NCI-H187 treated with DMSO at 0.1 percent for 48 hours (cell line): Measurements from ENCODE around the gene NME3.

Experiments
- DNase-seq: peaks from one replicate; lab custom pipeline; 2025; lab: John Stamatoyannopoulos, UW

The NME3 gene

DNA sequence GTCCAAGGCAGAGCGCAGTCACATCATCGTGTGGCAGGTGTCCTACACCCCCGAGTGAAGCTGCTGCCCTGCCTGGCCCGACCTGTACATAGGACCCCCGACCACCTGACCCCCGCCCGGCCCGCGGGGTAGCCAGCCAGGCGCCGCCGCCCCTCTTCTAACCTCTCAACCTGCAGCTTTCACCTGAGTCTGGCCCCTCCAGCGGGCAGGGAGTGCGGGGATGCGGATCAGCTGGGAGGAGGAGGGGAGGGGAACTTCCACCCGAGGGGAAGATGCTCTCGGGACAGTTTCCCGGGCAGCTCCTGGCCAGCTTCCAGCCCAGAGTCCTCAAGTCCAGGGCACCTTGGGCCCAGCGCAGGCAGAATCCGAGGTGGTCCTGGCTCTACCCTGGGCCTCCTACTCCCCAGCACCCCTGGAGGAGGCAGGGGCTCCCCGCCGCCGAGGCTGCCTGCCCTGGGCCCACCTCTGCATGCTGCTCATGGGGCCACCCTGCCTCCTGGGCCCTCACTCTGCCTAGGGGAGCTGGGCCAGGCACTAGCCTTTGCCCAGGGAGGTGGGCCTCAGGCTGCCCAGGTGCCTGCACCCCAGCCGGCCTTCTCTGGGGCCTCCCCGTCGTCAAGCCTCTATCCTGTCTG, 2.5 kb downstream of the NME3 start:
- no peak for DNase-seq

DNA sequence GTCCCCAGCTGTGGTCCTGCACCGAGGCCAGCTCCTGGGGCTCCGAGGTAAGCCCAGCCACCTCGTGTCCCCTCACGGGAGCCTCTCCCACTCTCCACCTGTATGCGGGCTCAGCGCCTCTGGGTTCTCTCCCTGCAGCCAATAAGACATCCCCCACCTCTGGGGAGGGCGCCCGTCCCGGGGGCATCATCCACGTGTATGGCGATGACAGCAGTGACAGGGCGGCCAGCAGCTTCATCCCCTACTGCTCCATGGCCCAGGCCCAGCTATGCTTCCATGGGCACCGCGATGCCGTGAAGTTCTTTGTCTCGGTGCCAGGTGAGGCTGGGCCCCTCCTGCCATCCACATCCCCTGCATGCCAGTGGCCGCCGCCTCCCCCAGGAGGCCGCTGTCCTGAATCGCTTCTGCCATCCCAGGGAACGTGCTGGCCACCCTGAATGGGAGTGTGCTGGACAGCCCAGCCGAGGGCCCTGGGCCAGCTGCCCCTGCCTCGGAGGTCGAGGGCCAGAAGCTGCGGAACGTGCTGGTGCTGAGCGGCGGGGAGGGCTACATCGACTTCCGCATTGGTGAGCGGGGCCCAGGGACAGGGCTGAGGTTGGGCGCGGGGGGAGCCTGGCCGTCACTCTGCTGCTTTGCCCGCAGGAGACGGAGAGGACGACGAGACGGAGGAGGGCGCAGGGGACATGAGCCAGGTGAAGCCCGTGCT, 3.1 kb downstream of the NME3 start:
- no peak for DNase-seq

DNA sequence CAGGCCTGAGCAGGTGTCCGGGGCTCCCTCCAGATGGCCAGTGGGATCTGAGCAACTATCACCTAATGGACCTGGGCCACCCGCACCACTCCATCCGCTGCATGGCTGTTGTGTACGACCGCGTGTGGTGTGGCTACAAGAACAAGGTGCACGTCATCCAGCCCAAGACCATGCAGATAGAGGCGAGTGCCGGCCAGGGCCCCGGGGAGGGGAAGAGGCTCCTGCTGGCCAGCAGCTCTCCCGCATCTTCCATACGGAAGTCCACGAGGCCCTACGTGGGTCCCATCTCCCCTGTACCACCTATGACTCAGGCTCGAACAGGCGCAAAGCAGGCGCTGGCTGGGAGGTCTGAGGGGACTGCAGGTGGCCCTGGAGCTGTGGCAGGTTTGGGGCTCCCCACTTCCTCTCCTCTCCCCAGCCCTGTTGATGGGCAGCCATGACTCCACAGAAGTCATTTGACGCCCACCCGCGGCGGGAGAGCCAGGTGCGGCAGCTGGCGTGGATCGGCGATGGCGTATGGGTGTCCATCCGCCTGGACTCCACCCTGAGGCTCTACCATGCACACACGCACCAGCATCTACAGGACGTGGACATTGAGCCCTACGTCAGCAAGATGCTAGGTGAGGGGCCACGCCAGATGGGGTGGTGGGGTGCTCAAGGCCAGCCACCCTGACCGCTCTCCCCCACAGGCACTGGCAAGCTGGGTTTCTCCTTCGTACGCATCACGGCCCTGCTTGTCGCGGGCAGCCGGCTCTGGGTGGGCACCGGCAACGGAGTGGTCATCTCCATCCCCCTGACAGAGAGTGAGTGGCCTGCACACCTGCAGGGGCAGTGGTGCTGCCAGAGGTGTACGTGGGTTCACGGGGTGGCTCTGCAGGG, 4.0 kb downstream of the NME3 start:
- DNase-seq = no peak

DNA sequence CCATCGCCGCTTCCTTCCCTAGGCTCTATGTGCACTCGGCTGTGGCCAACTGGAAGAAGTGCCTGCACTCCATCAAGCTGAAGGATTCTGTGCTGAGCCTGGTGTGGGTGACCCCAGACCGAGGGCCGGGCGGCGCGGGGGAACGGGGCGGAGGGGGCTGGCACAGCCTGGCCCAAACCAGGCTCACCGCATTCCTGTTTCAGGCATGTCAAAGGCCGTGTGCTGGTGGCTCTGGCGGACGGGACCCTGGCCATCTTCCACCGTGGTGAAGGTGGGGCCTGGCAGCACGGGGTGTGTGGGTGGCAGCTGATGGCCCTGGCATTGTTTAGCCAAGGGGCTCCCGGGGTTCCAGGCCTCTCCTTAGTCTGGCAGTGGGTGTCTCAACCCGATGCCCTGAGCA, 4.6 kb downstream of the NME3 start:
- DNase-seq = no peak

DNA sequence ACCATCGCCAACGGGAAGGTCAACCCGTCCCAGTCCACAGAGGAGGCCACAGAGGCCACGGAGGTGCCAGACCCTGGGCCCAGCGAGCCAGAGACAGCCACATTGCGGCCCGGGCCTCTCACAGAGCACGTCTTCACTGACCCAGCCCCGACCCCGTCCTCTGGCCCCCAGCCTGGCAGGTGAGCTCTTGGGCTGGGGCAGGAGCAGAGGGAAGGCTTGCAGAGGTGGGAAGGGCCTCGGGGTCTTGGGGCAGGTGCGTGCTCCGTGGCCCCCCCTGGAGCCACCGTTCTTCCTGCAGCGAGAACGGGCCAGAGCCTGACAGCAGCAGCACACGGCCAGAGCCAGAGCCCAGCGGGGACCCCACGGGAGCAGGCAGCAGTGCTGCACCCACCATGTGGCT, 5.1 kb downstream of the NME3 start:
- no peak for DNase-seq

DNA sequence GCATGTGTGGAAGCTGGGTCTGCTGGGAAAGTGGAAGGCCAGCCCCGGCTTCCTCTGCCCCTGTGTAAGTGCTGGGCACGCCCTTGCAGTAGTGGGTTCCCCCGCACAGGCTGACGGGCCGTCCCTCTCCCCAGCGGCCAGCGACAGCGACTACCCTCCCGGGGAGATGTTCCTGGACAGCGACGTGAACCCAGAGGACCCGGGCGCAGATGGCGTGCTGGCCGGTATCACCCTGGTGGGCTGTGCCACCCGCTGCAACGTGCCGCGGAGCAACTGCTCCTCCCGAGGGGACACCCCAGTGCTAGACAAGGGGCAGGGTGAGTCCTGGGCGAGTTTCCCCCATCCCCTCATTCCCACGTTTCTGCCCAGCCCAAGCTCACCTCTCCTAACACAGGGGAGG, 5.5 kb downstream of the NME3 start:
- DNase-seq = no peak

DNA sequence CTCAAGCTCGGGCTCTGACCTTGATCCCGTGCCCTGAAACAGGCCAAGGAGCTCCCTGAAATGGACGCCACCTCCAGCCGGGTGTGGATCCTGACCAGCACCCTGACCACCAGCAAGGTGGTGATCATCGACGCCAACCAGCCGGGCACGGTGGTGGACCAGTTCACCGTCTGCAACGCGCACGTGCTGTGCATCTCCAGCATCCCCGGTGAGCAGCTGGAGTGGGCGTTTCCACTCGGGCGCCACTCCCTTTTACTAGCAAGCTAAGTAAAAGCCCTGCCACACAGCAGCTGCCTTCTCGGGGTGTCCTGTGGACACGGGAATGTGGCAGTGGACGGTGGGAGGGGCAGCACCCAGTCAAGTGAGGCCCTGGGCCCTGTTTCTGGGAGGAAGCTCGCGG, 6.4 kb downstream of the NME3 start:
- no peak for DNase-seq

DNA sequence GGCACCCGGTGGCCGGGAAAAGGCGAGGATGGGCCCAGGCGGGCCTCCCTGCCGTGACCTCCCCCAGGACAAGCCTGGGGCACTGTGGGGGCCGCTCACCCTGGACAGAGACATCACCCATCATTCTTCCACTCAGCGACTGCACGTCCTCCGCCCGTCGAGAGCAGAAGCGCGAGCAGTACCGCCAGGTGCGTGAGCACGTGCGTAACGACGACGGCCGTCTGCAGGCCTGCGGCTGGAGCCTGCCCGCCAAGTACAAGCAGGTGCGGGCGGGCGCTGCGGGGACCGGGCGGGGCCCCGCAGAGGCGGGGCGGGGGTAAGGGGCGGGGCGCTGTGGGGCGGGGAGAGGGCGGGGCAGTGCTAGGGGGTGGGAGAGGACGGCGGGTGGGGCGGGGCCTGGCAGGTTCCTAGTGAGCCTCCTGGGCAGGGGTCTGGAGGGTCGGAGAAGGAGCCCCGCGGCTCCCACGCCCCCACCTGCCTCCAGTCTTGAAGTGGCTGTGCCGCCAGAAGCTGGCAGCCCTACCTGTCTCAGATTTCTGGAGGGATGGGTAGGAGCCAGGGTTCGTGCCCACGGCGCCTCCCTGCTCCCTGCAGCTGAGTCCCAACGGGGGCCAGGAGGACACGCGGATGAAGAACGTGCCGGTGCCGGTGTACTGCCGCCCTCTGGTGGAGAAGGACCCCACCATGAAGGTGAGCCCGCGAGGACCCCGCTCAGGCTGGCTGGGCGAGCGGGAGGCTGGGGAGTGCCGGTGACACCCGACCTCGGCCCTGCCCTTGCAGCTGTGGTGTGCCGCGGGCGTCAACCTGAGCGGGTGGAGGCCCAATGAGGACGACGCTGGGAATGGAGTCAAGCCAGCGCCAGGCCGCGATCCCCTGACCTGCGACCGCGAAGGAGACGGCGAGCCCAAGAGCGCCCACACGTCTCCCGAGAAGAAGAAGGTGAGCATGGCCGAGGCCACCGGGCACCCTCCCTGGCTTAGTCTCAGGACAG, 7.5 kb downstream of the NME3 start:
- no peak for DNase-seq

DNA sequence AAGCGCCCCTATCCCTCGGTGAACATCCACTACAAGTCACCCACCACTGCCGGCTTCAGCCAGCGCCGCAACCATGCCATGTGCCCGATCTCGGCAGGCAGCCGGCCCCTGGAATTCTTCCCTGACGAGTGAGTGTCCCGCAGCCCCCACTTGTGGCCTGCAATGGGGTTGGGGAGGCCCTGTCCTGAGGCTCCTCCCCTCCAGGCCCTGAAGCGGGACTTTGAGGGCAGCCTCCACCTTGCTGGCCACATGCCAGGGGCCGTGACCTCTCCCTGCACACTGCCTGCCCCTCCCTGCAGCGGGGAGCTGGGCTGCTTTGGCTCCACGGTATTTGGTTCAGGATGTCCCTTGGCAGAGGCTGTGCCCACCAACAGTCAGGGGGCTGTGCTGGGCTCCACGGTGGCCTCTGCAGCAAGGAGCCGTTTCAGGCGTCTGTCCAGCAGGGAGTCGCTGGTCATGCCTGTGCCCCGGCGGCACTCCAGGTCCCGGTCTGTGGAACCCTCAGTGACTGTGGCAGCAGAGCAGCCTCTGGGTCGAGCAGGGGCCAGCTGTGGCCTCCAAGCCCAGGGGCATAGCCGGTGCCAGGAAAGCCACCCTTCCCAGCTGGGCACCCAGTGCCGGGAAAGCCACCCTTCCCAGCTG, 8.3 kb downstream of the NME3 start:
- DNase-seq = no peak

DNA sequence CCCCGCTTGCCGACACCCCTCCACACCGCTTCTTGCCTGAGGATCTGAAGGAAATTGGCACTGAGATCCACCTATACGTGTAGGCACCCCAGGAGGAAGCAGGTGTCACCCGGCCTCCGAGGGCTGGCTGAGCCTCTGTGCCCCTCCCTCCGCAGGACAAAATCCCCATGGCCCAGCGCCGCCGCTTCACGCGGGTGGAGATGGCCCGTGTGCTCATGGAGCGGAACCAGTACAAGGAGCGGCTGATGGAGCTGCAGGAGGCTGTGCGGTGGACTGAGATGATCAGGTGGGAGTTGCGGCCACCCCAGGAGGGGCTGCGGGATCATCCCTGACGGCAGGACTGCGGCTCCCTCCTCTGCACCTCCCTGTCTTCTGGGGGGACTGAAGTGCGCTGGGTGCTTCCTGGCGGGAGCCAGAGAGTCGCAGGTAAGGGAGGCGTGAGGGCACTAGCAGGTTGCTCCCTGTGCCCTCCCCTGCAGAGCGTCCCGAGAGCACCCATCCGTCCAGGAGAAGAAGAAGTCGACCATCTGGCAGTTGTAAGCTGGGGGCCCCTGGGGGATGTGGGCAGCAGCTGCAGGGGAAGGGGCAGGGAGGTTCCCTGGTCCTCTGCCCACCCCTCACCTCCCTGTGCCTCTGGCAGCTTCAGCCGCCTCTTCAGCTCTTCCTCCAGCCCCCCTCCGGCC, 9.0 kb downstream of the NME3 start:
- DNase-seq = no peak

DNA sequence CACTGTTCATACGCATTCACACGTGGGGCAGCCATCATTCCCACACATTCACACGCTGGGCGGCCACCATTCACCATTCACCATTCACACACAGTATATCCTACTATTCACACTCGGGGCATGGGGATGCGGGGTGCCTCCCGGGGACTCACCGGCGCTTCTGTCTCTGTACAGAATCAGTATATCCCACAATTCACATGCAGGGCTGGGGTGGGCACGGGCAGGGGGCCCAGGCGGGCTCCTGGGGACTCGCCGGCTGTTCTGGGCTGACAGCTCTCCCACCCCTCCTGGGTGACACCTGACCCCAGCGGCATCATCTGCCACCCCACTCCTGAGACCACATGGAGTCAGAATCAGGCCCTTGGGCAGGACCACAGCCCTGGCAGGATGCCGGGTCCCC, 9.6 kb downstream of the NME3 start:
- DNase-seq = no peak

DNA sequence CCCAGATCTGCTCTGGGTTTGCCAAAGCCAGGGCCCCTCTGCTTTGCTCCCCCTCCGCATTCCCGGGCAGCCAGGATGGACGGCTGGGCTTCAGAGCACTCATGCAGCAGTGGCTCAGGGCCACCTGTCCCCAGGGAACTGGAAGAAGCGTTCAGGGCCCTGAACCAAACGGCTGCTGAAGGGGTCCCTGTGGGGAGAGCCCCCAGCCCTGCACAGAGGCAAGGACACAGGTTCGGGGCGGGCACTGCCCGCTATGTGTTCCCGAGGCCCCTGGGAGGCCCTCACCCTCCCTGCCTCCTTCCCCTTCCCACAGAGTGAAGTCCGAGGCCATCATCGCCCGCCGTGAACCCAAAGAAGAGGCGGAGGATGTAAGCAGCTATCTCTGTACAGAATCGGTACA, 10.4 kb downstream of the NME3 start:
- DNase-seq = no peak

DNA sequence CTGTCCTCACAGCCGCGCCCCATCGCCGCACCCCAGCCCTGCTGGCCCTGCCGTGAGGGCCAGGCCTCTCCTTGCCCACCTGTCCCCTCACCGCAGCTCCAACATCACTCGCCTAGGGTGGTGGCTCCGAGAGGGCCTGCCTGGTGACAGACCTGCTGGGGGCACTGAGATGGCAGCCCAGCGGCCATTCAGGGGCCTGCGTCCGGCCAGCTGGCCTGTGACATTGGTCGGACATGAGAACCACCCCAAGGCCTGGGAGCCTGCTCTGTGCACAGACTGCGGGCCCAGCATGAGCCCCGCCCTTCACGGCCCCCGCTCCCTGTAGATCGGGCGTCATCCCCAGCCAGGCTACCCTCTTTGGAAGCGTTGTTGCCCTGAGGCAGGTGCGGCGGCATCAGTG, 11.8 kb downstream of the NME3 start:
- no peak for DNase-seq

DNA sequence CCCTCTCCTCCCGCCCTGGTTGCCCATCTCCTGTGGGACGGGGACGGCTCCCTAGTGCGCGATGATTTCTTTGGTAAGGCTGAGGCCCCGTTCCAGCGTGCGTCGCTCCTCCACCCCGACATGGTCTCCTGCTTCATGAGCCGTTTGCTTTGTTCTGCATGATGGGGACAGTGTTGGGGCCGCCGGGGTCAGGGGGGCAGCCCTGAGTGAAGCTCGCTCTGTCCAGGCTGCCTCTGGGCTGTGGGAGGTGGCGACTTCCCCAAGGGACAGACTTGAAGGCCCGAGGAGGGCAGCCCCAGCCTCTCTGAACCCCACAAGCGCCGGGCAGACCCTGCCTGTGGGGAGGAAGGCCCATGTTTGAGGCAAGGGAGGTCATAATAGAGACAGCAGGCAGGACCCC, 12.4 kb downstream of the NME3 start:
- no peak for DNase-seq

DNA sequence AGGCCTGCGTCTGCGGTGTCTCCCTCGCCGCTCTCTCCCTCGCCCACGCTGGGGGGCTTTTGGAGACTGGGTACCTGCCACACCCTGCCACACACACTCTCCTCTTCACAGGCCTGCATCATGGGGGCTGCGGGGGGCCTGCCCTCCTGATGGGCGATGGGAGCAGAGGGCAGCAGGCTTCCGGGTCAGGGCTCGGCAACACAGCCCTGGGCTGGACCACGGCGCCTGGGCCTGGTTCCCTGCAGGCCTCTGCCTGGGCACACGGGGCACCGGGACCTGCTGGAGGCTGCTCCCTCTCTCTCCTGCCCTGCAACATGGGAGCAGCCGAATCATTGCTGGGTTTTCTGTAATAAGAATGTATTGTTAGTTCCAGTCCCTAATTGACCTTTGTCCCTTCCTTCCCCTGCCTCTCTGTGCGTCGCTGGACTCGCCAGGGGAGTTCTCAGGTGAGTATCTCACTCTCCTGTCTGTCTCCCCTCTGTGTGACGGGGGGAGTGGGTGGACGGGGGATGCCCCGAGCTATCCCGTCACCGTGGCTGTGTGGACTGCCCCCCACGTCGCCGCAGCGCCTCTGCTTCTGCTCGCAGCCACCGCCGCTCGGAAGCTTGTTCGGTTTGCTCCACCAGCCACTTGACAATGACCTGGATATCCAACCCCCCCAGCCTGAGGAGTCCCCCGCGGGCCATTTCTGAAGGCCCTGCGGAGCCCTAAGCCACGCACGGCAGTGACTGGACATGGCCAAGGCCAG, 13.5 kb downstream of the NME3 start:
- no peak for DNase-seq

DNA sequence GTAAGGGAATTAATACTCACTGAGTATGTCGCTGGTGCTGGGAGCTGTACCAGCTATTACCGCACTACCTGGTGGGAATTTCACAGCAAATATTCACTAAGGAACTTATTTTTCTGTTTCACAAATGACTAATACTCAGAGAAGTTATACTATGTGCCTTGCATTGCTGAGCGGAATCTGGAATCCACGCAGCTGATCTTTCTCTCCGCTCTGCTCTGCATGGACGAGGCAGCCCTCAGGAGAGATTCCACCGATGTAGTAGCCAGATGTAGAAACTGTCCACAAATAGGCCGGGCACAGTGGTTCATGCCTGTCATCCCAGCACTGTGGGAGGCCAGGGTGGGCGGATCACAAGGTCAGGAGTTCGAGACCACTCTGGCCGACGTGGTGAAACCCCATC, 17.1 kb downstream of the NME3 start:
- DNase-seq = no peak

DNA sequence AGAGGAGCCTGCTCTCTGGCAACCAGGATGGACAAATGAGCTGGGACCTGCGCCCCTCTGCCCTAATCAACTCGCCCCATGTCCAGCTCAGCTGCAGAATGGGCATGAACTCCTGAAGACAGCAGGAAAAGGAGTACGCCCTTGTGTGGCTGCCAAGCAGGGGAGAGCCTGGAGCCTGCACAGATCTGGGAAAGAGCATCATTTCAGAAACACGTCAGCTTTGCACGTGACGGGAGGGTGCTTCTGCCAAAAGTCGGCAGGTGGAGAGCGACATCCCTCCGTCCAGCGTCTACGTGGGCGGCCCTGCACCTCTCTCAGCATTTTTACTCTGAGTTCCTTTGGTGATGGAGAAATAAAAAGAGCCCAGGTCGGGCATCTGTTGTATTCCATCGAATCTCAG, 18.5 kb downstream of the NME3 start:
- DNase-seq = no peak

DNA sequence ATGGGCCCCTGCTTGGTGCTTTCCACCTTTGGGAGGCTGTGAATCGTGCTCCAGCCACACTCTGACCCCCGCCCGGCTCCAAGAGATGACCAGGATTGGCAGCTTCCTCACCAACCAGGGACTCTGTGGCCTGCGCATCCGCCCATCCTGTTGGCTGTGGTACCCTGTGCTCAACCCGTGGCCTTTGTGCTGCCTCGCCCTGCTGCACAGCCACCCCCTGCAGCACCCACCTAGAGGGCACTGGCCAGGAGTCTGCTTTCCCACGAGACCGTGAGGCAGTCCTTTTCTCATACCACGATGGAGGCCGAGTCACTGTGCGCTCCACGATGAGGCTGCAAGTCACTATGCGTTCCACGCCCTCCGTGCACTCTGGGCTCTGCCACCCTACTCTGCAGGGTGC, 19.4 kb downstream of the NME3 start:
- DNase-seq = no peak

DNA sequence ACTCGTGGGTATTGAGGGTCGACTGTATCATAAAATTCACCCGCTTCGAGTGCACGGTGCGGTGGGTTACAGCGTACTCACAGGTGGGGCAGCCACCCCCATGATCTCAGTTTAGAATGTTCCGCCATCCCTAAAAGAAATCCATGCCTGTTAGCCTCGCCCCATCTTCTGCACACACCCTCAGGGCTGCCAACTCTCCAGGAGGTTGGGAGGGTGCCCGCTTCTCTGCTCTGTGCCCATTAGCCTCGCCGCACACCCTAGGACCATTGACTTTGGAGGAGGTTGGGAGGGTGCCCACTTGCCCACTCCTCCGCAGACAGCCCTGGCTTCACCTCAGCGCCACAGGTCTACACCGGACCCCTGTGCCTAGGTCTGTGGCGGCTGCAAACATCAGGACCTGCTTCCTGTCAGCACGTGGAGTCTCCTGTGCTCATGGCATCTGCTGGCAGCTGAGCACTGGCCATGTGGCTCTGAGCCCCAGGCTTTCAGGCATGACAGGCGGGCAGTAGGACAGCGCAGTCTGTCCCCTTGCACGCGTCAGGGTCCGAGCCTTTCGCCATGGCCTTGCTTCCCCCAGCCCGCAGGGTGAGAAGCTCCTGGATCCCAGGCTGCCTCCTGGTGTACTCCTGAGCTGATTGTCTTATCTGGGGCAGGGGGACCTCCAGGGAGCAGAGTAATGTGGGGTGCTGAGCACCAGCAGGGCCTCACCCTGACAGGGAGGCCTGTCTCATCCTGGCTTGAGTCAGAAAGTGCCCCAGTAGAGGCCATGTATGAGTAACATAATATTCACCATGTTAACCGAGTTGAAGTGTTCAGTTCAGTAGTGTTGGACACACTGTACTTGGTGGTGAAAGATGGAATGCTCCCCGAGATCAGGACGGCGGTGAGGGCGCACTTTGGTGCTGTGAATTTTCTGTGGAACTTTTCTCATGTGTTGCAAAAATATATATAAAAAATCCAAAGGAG, 21.9 kb downstream of the NME3 start:
- no peak for DNase-seq
